HFF-Myc (cell line): ENCODE measurements around the gene ABLIM3.

ENCODE experiments used
- DNase-seq: peaks from one replicate; pipeline ENCODE4 v3.0.0-alpha.2; 2011; ENCODE audit warnings: low read depth; ENCODE audit errors: extremely low read depth
- H3K4me3 ChIP-seq: replicated peaks from 2 replicates; pipeline ENCODE4 v1.5.1; 2011; ENCODE audit warnings: low read depth, mild to moderate bottlenecking, control low read depth, low read length
- TF ChIP-seq, protein P1 (sequence below): IDR thresholded peaks from 2 replicates; pipeline ENCODE4 v1.5.1; 2012; ENCODE audit warnings: mild to moderate bottlenecking, low read depth, low read length, control low read depth; ENCODE audit errors: missing control alignments

The ABLIM3 gene

DNA sequence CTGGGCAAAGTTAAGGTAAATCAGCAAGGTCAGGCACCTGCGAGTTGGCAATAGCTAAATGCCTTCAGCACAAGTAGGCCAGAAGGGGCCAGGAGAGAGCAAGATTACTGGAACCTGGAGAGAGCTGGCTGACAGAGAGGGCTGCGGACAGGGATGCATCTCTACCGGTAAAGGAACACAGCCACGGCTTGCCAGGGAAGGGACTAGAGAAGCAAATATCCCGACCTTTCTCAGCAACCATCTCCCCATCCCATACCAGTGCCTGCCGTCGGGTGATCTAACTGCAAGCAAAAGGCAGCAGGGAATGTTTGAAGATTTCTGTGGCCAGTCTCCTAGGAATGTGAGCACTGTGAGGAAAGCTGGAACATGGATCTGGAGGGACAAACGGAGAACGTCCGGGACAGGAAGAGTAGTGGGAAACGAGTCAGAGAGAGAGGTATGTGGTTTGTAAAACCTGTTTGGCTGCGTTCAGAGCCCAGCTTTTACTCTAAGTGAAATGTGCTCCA is 15.9 kb upstream of the ABLIM3 start:
- no peak overlapping the region for H3K4me3 ChIP-seq
- DNase-seq: no peak
- TF ChIP-seq, protein P1, sequence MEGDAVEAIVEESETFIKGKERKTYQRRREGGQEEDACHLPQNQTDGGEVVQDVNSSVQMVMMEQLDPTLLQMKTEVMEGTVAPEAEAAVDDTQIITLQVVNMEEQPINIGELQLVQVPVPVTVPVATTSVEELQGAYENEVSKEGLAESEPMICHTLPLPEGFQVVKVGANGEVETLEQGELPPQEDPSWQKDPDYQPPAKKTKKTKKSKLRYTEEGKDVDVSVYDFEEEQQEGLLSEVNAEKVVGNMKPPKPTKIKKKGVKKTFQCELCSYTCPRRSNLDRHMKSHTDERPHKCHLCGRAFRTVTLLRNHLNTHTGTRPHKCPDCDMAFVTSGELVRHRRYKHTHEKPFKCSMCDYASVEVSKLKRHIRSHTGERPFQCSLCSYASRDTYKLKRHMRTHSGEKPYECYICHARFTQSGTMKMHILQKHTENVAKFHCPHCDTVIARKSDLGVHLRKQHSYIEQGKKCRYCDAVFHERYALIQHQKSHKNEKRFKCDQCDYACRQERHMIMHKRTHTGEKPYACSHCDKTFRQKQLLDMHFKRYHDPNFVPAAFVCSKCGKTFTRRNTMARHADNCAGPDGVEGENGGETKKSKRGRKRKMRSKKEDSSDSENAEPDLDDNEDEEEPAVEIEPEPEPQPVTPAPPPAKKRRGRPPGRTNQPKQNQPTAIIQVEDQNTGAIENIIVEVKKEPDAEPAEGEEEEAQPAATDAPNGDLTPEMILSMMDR: peak; percentile 37

DNA sequence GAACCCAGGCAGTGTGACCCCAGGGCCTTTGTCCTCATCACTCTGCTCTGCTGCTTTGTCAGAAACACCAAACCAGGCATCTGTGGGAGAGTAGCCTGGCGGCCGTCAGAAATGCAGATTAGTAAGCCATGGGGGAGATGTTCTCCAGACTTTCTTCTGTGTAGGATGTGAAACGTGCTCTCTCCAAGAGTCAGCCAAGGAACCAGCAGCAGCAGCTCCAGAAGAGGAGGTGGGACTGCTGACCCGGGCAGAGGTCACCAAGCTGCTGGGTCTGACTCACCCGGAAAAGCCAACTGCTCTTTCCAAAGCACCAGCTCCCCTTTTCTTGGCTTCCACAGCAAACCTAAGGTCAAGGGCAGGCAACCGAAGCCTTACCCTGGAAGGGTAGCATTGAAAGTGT is 14.4 kb upstream of the ABLIM3 start:
- DNase-seq: no peak
- no peak overlapping the region for H3K4me3 ChIP-seq

DNA sequence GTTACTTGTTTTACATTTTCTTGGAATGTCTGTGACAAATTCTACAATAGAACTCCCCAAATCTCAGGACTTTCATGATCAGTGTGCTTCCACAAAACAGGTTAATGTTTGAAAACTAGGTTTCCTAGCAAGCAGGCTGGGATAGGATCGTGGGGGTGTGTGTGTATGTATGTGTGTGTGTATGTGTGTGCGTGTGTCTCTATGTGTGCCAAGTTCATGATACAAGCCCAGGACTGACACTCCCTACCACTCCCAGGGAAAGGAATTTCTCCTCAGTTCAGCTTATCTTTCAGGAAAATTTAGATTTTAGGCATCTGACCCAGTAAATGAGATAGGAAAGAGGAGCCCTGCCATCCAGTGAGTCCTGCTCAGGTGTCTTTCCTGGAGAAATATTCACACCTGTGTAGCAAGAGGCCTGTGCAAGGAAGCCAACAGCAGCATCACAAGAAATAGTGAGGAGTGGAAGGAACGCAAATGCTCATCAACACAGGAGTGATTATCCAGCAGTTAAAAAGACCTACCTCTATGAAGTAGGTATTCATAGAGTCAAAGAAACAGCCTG is 13.8 kb upstream of the ABLIM3 start:
- DNase-seq: no peak
- H3K4me3 ChIP-seq: no peak overlapping the region
- TF ChIP-seq, protein P1: no peak

More for the DNA sequence above, 14.4 kb upstream of the ABLIM3 start:
- TF ChIP-seq, protein P1: no peak

DNA sequence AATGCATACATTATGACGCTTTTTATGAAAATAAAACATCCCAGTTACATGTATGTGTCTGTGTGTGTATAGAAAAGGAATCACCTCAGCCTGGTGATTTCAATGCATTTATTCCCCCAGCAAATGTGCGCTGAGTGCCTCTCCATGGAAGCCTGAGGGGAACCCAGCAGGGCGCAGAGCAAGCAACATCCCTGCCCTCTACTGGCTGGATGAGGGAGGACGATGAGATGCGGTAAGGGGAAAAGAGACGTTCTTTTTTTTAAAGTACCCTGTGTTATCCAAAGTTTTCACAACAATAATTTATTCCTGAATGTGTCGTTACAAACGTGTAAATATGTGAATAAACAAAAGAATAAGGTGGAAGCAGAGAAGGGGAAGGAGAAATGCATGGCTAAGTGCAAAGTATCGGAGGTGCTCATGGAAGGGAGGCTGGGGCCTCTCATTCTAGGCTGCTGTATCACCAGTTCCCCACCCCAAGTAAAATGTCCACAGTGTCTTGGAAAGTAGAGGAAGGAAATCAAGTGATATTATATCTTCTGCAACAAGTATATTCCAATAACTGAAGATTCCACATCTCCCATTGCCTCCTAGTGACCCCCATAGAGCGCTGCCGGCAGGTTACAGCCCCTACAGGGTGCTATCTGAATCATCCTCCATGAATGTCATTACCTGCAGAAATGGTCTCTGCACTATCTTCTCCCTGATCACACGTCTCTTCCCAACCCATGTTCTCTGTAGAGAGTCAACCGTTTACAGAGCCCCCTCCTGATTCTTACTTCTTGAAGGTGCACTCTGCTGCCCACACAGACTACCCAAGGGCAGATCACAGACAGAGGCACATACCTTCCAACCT is 13.0 kb upstream of the ABLIM3 start:
- TF ChIP-seq, protein P1: peak; percentile 92

GRCh38 chr5:149129181-149129580 is 12.1 kb upstream of the ABLIM3 start:
- H3K4me3 ChIP-seq: no peak overlapping the region
- no peak for DNase-seq
- TF ChIP-seq, protein P1: no peak

More for the DNA sequence above, 13.0 kb upstream of the ABLIM3 start:
- H3K4me3 ChIP-seq: no peak overlapping the region
- DNase-seq: no peak

DNA sequence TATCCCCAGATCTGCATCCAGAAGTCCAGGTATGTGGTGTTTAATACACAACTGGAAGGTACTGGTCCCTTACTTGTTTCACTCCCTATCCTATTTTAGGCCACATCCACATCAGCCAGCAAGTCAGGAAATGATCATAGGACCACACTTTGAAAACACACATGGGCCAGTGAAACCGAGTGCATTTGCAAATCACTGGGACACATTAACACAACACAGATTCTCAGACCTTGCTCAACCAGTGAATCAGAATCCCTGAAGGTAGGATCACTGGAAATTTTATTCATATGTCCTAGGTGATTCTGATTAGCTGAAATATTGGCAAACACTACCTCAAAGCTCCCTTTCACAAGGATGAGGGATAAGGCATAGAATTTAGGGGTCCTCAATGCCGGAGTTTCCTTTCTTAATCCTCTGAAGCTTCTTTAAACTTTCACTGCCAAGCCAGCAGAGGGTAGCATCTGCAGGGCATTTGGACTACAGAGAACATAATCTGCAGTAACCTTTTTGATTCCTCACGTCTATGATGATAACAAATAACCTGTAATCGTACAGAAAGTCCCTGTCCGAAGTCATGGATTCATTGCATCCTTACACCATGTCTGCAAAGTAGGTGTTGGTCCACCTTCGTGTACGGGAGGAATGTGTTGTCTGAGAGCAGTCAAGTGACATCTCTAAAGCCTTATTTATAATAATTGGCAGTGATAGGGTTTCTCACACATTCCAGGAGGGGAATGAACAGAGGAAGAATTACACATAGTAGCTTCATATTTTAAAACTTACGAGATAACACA is 11.0 kb upstream of the ABLIM3 start:
- TF ChIP-seq, protein P1: peak; percentile 52
- no peak overlapping the region for H3K4me3 ChIP-seq
- DNase-seq: no peak
